AML-193 (cell line): ENCODE measurements around the gene MACROH2A1.
A peak's percentile ranks its signal among the peaks of the same experiment; 100 is the strongest.

Experiments used
- DNase-seq, 2 experiments: peaks; one replicate each; lab custom pipeline; 2025; lab: John Stamatoyannopoulos, UW

The MACROH2A1 gene

DNA sequence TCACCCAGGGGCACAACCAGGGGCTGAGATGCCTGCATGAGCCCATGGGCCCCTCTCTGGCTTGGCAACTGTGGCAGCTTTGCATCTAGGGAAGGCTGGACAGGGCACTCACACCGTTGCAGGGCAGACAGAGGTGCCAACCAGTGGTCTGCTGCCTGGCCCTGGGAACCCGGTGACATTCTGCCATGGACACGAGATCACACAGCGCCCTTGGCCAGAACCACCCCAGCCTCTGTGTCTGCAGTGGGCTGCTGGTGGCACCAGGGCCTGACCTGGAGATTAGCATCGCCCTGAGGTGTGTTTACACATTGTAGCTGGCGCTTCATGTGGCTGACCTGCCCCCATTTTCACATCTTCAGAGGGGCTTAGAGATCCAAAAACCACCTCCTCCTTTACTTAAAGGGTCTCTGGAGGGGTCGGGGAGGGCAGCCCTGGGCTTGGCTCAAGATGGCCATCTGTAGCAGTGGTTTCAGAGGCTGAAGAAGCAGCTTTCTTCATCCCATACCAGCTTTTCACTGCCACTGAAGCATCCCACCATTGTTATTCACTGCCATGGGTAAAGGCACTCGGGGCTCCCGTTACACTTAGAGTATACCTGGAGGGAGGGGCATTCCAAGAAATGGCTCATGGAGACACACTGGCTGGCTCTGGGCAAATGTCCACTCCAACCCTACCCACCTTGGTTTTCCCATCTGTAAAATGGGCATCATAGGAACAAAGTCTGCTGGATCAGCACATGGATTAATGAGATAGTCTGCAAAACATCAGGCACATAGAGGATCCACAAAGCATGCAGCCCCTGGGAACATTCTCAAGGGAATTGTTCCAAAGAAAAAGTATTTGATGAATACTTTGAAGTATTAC lies 36.7 kb upstream of the MACROH2A1 start:
- no peak for DNase-seq

DNA sequence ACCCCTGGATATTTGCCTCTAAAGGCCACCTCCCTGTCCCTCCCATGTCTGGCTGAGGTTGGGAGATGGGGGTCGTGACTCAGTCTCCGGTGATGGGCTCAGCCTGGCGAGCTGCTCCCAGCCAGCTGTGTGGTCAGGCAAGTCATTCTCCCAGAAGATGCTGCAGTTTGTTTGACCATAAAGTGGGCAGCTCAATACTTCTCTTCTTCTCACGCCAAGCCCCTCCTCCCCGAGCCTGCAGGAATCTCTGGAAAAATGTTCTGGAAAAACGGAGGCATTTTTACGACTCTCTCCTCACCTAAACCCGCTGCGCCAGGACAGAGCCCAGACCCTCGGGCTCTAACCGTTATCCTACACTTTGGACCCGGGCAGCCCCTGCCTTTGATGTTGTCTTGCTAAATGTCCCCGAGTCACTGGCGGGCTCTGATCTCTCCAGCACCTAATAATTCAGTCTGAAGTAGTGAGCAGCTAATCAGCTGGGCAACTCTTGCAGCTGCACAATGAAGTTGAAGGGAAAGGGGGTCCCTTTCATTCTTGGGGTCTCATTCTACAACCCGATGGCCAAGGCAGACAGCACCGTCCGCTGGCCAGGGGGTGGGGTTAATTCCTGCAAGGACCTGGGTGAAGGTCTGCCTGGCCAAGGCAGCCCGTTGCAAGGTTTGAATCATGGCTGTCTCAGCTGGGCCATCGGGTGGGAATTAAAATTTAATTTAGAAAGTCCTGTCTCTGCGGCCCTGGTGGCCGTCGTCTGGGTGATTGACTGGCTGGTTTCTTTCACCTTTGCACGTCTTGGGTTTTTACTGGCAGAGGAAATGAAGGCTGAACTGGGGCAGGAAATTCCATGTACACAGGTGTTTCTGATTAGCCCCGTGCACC lies 35.8 kb upstream of the MACROH2A1 start:
- DNase-seq, result no peak

DNA sequence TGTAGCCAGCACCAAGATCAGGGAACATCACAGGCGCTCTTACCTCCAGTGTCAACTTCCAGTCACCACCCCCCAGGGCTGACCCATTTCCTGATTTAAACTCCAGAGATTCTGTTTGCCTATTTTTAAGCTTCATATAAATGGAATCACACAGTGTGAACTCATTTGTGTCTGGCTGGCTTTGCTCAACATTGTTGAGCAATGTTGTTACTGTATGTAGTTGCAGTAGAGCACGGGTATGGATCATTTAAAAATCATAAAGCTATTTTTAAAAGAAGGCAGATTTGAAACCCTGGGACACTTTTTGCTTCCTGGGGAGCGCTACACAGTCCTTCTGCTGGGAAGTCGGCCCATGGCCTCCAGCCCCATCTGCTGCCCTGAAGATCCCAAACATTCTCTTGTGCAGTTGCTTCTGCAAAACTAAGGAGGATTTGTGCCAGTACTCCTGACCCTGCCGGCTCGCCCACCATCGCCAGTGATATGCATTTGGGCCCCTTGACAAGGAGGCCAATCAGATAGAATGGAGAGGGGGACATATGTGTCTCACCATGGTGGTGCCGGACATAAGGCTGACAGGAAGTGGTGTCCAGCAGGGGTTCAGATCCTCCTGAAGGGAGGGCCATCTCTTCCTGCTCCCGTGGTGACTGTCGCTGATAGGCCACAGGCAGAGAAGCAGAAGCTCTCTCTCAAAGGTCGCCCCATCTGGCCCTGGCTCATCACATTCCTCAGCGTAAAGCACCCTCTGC lies 34.8 kb upstream of the MACROH2A1 start:
- peak; percentile 6 to 7 for DNase-seq

DNA sequence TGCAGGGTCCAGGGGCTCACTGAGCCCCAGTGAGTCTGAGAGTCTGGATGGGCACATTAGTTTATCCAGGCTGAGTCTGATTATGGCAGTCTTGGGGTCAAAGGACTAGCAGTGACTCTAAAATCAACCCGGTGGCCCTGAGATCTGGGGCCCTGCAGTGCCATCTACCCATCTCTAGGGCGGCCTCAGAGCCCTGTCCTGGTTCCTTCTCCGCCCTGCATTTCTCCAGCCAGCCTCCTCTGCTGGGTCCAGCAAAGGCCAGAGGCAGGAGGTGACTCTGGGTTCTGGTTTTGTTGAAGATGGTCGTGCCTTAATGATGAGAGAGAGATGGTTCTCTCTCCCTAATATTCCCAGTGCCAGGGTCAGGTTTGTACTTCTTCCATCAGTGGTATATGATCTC lies 33.1 kb upstream of the MACROH2A1 start:
- DNase-seq, result no peak

DNA sequence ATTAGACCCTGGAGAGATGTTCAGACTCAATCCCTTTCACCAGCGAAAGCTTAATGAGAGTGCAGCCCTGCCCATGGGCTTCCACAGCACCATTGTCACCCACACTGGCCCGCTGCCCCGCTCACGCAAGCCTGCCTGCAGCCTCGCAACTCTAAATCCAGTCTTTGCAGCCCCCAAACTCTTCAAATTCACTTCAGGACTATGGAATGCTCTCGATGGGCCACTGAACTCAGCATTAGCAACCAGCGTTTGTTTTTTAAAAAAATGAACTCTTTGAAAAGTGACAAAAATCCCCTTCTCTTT lies 31.1 kb upstream of the MACROH2A1 start:
- no peak for DNase-seq

DNA sequence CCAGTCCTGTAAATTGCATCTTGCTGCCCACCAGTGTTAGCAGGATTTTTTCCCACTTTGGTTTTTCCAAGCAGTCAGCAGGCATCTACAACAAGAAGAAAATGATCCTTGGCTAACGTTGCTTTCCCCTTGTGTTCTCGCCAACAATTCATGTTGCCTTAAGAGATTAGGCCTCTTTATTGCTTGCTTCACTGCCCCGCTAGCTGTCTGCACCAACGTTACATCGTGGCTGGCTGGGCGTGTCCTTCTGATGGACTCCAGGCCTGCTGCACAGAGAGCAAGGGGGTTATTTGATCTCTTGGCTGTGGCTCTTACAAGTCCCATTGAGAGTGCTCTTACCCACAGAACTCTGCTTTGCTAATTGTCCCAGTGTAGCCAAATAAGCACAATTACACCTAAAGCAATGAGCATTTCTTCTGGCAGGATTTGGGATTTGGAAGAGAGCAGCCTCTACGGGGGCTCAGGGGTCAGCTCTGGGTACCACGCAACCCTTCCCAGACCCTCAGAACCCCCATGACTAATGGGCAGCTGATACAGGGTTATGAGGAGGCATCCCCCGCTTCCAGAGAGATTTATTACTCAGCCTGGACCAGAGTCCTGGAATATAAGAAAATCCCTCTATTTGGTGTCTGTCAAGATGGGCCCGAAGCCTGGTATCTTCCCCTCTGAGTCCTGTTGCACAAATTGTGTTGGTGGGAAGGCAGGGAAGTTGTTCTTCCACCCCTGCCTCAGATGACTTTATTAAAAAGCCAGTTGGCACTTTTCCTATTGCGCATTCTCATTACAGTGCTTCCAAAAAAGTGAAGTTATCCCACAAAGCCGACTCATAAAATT lies 30.5 kb upstream of the MACROH2A1 start:
- no peak for DNase-seq

DNA sequence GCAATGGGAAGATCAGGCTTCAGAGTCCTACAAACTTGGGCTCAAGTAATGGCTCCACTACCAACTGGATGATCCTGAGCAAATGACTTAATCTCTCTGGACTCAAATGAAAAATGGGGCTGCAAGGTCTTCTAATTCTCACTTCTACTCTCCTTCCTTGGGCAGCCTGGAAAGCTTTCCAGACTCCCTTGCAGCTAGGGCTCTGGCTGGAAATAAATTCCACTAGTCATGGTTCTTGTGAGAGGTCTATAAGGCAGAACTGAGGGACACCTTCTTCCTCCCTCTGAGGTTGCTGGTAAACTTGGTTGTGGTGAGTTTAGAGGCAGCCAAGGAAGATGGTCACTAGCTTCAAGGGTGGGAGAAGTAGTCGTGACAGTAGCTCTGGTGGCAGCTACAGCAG lies 29.6 kb upstream of the MACROH2A1 start:
- no peak for DNase-seq

DNA sequence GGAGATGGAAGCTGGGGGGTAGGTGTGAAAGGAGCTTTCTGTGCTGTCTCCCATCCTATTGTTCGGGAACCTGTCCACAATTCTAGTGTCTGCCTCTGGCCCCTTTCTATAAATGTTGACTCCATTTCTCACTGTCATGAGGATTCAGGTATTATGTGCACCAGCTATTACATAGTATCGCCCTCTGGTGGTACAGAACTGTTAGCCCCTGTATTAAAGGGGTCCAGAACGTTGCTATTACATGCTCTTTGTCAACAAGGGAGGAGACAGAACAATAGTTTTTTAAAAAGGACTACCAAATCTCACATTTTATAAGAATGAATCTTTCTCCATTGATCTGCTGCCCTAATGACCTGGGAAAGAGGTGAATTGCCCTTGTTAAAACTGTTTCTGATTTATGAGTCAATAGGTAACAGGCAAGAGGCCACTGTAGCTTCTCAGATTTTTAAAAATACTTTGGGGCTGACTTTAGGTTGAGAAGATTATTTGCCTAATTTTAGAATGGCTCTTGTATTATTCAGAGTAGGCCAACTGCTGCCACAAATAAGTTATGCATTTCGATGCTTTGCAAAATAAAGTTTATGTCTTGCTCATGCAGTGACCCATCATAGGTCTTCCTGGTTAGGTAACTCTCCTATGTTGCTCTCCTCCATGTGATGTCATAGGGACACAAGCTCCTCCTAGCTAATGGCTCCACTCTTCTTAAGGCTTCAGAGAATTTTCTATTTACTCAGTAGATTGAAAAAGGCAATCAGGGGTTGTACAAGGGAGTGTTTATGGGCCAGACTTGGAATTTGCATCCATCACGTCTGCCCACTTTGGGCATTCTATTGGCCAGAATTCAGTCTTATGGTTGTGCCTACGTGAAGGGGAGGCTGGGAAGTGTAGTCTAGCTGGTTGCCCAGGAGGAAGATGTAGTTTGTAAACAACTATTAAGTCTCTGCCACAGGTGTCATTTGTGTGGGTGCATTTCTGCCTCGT lies 27.4 kb upstream of the MACROH2A1 start:
- peak; percentile 75 to 84 for DNase-seq

DNA sequence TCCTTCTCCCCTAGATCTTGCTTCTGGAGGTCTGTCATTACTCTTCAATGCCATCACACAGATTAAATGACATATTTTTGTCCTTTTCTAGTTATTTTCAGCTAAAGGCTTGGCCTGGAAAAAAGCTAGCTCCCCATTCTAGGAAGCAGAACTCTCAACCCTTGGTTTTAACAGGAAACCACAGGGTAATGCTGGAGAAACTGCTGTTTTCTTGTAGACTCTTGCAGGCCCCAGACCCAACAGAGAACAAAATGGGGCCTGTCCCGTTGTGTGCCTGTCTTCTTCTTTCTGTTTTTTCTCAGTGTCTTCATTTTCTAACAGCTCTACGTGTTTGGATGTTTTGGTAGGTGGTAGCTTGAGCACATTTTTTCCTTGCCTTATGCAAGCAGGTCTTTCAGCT lies 26.6 kb upstream of the MACROH2A1 start:
- peak; percentile 75 to 87 for DNase-seq

DNA sequence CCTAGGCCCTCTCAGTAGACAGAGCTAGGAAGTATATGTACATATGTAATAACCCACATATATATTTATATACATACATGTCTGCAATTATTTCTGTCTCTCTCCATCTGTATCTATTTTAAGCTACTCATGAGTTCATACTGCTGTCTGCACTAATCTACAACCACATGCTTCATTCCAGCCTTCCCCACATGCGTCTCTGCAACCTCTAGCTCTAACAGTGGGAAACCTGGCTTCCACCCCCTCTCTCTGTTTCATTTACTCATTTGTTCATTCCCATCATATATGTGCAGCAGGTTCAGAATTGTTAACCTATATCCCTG lies 24.8 kb upstream of the MACROH2A1 start:
- no peak for DNase-seq

DNA sequence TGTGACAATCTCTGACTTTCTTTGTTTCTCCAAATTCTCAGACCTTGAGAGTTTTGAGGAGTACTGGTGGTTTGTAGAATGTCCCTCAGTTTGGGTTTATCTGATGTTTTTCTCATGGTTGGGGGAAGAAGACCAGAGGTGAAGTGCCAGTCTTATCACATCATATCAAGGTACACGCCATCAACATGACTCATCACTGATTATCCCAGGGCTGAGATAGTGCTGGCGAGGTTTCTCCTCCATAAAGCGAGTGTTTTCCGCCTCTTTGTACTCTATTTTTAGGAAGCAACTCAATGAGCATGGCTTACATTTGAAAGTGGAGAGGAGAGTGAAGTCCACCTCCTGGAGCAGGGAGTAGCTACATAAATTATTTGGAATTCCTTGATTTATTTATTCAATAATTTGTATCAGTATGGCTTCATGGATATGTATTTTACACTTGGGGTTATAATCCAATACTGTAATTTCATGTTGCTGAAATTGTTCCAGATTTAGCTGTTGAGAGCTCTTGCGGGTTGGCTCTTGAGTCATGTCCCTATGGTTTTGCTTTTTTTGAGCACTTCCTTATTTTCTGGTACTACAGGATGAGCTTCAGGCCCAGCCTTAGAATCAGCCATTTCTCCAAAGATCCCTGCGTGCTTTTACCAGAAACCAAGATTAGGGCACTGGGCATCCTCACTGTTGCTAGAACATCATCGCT lies 24.3 kb upstream of the MACROH2A1 start:
- DNase-seq, result peak; percentile 76 to 80

DNA sequence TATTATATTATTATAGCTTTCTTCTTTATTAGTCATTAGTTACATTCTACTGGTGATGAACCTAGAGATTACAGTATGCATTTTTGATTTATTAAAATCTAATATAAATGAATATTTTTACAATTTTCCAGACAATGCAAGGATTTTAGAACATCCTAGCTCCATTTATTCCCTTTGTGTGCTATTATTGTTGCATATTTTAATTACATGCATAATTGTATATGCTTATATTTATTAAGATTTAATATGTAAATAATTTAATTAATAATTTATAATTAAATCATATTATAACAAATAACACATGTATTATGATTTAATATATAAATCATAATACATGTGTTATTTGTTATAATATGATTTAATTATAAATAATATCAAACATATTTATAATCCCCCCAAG lies 23.4 kb upstream of the MACROH2A1 start:
- no peak for DNase-seq

DNA sequence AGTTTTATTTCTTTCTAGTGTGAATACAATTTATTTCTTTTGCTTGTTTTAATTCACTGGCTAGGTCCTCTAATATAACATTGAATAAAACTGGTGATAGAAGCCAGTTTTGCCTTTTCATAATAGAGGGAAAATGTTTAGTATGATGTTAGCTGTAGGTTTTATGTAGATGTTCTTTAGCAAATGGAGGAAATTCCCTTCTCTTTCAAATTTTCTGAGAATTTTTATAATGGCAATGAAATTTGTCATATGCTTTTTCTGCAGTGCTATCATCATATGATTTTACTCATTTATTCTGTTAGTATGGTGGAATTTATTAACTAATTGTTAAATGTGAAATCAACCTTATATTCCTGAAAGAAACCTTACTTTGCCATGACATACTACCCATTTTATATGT lies 18.1 kb upstream of the MACROH2A1 start:
- DNase-seq, result no peak

DNA sequence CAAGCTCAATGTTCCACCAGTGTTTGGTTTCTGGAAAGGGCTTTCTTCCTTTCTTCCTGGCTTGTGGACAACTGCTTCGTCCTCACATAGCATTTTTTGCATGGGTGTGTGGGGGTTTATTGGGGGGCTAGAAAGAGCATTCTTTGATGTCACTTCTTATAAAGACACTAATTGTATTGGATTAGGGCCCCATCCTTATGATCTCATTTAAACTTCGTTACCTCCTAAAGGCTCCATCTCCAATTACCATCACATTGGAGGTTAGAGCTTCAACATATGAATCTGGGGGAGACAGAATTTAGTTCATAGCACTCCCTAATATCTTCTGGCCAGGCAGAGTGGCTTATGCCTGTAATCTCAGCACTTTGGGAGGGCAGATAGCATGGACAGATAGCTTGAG lies 6.1 kb upstream of the MACROH2A1 start:
- no peak for DNase-seq

DNA sequence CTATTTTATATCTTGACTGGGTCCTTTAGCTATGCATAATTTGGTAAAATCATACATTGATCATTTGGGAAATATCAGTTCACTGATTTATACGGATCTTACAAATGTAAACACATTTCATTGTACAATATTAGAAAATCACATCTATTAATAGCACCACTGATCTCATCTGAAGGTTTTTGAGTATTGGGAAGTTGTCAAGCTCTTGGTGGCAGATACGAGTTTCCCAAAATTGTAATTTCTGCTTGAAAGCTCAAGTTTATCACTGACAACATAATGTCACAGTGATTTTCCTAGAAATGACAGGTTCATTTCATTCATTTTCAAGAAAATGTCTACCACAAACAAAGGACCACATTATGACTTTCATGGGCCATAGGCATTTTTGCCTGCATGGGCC lies 3.0 kb upstream of the MACROH2A1 start:
- DNase-seq, result no peak

DNA sequence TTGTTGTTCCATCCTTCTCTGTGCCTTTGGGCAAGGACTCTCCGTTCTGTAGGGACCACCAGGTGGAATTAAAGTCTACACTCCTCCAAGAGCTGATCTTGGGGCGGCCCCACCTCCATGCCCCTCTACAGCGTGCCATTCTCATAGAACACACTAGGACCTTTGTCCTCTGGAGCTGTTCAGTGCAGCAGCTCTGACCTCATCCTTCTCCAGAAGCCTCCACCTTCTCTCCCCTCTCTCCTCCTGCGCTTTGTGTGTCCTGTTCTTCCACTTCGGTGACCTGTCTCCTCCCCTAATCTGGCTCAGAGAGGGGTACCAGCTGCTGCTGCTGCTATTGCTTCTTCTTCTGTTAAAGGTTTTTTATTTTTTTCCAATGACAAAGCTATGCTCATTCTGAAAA lies 1.8 kb upstream of the MACROH2A1 start:
- DNase-seq, result no peak

DNA sequence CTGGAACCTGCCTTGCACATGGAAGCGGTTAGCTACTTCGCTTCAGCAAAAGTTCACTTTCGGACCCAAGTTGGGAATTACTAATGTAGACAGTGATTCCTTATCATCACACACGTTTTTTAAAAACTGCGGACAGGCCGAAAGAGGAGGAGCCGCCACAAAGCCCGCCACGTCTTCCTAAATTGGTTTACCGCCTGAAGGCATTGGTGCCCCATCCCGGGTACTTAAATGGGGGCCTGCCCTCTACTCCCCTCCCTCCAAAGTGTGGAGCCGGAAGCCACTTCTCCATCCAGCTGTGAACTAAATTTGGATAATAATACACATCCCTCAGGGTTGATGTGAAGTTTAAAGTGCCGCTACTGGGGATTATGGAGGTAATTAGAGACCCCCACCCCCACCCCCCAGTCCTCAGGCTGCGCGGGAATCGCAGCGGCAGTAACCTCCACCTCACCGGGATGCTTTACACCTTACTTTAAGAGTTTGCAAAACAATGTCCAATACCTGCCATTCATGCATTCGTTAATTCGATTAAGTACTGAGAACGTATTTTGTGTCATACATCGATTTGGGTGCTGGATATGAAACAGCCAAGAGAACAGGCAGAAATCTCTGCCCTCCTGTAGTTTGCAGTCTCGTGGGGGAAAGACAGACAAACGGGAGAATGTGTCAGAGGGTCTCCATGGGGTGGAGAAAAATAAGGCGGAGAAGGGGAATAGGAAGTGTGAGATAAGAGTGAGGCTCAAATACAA lies 937 bp upstream of the MACROH2A1 start:
- DNase-seq, result peak in 1 of 2 experiments; percentile 13

DNA sequence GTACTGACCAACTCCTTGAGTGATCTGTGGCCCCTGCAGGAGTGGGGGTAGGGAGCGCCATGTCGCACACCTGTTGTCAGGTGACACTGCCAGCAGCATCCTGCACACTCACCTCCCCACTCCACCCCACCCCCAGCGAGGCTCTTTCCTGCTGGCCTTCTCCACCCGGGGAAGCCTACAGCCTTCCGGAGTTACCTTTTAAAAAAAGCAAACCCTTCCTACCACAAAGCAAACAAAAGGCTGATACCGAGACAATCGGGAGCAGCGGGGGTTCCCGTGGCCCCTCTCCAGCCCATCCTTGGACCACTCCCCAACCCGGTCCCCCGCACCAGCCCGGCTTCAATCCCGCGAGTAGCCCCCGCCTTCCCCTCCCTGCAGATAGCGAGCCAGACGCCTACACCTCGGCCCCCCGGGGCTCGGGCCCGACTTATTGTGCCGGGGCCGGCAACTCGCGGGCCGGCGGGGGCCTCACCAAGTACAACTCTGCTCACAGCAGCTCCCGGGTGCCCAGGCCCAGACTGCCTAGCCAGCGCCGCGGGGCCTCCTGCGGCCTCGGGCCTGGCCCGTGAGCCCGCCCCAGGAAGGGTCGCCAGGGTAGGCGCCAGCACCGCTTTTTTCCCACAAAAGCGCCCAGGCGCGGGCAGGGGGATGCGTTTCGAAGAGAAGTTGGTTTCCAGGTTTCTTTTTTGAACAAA lies 724 bp downstream of the MACROH2A1 start:
- no peak for DNase-seq

DNA sequence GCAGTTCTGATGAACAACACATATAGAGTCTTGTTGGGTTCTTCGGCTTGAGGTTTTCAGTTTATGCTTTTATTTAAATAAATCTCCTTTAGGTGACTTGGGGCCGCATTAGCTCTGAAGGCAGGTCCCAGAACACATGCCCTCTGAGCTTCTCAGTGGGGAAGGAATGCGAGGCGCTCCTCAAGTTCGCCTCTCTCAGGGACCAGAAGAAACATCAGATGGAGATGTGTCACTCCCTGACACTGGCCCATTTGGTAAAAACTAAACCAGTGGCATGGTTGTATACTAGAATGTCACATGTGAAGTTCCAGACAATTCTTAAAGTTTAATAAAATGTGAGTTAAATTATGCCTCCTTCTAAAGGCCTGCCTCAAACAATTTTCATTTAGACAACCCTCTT lies 1.9 kb downstream of the MACROH2A1 start:
- no peak for DNase-seq
